Measurements from ENCODE around the gene SND1. TPM values are rescaled to one million over a fixed set of nuclear protein-coding genes. Genes with fewer than 3 reads are reported as not detected.
A peak's percentile ranks its signal among the peaks of the same experiment; 100 is the strongest.

Gene SND1
- polyA plus RNA-seq, 3 donors, result 46.5 to 97.3 (median 79.8) TPM

- TF ChIP-seq, protein P1, sequence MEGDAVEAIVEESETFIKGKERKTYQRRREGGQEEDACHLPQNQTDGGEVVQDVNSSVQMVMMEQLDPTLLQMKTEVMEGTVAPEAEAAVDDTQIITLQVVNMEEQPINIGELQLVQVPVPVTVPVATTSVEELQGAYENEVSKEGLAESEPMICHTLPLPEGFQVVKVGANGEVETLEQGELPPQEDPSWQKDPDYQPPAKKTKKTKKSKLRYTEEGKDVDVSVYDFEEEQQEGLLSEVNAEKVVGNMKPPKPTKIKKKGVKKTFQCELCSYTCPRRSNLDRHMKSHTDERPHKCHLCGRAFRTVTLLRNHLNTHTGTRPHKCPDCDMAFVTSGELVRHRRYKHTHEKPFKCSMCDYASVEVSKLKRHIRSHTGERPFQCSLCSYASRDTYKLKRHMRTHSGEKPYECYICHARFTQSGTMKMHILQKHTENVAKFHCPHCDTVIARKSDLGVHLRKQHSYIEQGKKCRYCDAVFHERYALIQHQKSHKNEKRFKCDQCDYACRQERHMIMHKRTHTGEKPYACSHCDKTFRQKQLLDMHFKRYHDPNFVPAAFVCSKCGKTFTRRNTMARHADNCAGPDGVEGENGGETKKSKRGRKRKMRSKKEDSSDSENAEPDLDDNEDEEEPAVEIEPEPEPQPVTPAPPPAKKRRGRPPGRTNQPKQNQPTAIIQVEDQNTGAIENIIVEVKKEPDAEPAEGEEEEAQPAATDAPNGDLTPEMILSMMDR (IDR thresholded peaks at IDR 0.05), result no peak
- no peaks in the 10 kb centered on the region for H3K9me3 Mint-ChIP-seq
- Histone ChIP-seq H3K9me3 (replicated peaks in 1 of 2; ENCODE audit: control insufficient read depth in 1 of 2, insufficient read depth in 1 of 2, low read length in 2 of 2) (no peaks in the 10 kb centered on the region), H3K4me3 (replicated peaks in 1 of 3; ENCODE audit: low read depth in 2 of 3, low read length in 3 of 3) (no peak overlapping the region), H3K36me3 (replicated peaks in 1 of 2; ENCODE audit: control insufficient read depth in 1 of 2, insufficient read depth in 2 of 2, low read length in 2 of 2) (peaks cover 5 to 69% of the 10 kb centered on the region in 2 donors), H3K79me2 (ENCODE audit: insufficient read depth, low read length) (peaks cover 98% of the 10 kb centered on the region), H3K4me1 (ENCODE audit: control insufficient read depth in 1 of 2, insufficient read depth in 2 of 2, low read length in 2 of 2) (peaks cover 18 to 24% of the 10 kb centered on the region in 2 donors), H3K27me3 (ENCODE audit: control insufficient read depth in 2 of 2, insufficient read depth in 2 of 2, low read length in 2 of 2) (no peaks in the 10 kb centered on the region), H3K9ac (ENCODE audit: insufficient read depth, low read length, poor library complexity, severe bottlenecking) (no peak overlapping the region), H3K4me2 (replicated peaks; ENCODE audit: extremely low read depth, low read length, poor library complexity, severe bottlenecking) (no peak overlapping the region), H3K27ac (ENCODE audit: low read depth in 1 of 2, low read length in 2 of 2) (peak overlapping the region in 1 of 2 donors; percentile 70), H2AFZ (ENCODE audit: insufficient read depth, low read depth, low read length, poor library complexity, severe bottlenecking) (no peak overlapping the region), H4K20me1 (ENCODE audit: insufficient read depth, low read length) (peaks cover 93% of the 10 kb centered on the region)
- peak overlapping the region in 6 of 7 donors; percentile 68 to 95 (median 82) for H3K27ac Mint-ChIP-seq
- H3K36me3 Mint-ChIP-seq, result peaks cover 33 to 48% of the 10 kb centered on the region in 2 donors
- H3K27me3 Mint-ChIP-seq (ENCODE audit: low read depth in 3 of 3), result no peaks in the 10 kb centered on the region
- H3K4me3 Mint-ChIP-seq, result no peak overlapping the region
- intact Hi-C loops (cut with micrococcal nuclease), result no loop called here
- peaks cover 30% of the 10 kb centered on the region for H3K4me1 Mint-ChIP-seq
- DNase-seq, result peak in 1 of 3 donors; percentile 23
- WGBS (ENCODE audit: insufficient coverage), result 100% methylated on average over 1 of the region's 3 CpGs
Measured at GRCh38 chr7:127667017-127667670, 15.2 kb downstream of the SND1 start.

DNA sequence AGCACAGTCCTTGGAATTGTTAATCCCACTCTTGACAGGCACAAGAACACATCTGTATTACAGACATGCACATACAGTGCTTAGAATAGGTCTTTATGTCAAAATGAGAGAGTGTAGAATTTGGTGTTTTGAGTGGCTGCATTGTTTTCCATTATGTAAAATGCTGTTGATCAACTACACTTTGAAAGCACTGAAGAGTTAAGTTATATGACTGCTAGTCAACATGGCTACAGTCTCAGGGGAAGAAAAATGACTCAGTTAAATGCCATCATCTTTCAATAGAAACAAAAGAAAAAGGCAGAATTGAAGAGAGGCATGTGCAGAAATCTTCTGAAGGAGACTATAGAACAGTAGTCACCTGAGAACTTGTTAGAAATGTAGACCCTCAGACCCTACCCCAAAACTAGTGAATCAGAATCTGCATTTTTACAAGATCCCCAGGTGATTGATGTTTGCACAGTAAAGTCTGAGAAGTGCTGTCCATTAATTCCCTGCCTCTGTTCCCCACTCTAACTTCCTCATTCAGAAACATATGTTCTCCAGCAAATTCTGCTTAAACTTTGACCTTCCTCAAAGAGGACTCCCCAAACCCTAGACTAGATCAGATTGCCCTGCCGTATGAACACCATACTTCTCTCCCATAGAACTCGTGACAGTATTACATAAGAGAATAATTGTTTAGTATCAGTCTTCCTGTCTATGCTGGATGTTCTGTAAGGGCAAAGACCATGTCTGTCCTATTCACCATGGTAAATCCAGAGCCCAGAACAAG is 16.0 kb downstream of the SND1 start:
- Histone ChIP-seq H3K27ac (ENCODE audit: low read depth in 1 of 2, low read length in 2 of 2) (peak overlapping the region in 1 of 2 donors; percentile 70), H3K4me1 (ENCODE audit: control insufficient read depth in 1 of 2, insufficient read depth in 2 of 2, low read length in 2 of 2) (peaks cover 18 to 24% of the 10 kb centered on the region in 2 donors), H3K9me3 (replicated peaks in 1 of 2; ENCODE audit: control insufficient read depth in 1 of 2, insufficient read depth in 1 of 2, low read length in 2 of 2) (no peaks in the 10 kb centered on the region), H3K4me3 (replicated peaks in 1 of 3; ENCODE audit: low read depth in 2 of 3, low read length in 3 of 3) (no peak overlapping the region), H3K4me2 (replicated peaks; ENCODE audit: extremely low read depth, low read length, poor library complexity, severe bottlenecking) (no peak overlapping the region), H2AFZ (ENCODE audit: insufficient read depth, low read depth, low read length, poor library complexity, severe bottlenecking) (no peak overlapping the region), H4K20me1 (ENCODE audit: insufficient read depth, low read length) (peaks cover 89% of the 10 kb centered on the region), H3K36me3 (replicated peaks in 1 of 2; ENCODE audit: control insufficient read depth in 1 of 2, insufficient read depth in 2 of 2, low read length in 2 of 2) (peaks cover 5 to 67% of the 10 kb centered on the region in 2 donors), H3K79me2 (ENCODE audit: insufficient read depth, low read length) (peaks cover 97% of the 10 kb centered on the region), H3K27me3 (ENCODE audit: control insufficient read depth in 2 of 2, insufficient read depth in 2 of 2, low read length in 2 of 2) (no peaks in the 10 kb centered on the region), H3K9ac (ENCODE audit: insufficient read depth, low read length, poor library complexity, severe bottlenecking) (no peak overlapping the region)
- no CpG with 5 or more reads among the region's 2 CpGs for WGBS (ENCODE audit: insufficient coverage)
- peak; percentile 44 to 75 (median 59) for DNase-seq
- no peak overlapping the region for H3K4me3 Mint-ChIP-seq
- H3K4me1 Mint-ChIP-seq, result peaks cover 30% of the 10 kb centered on the region
- H3K36me3 Mint-ChIP-seq, result peaks cover 34 to 48% of the 10 kb centered on the region in 2 donors
- H3K9me3 Mint-ChIP-seq, result no peaks in the 10 kb centered on the region
- H3K27me3 Mint-ChIP-seq (ENCODE audit: low read depth in 3 of 3), result no peaks in the 10 kb centered on the region
- intact Hi-C loops (cut with micrococcal nuclease), result no loop called here
- TF ChIP-seq, protein P1 (IDR thresholded peaks at IDR 0.05), result no peak
- H3K27ac Mint-ChIP-seq, result peak overlapping the region; percentile 2 to 95 (median 80)

Measured in CD14-positive monocyte (primary cell).